Measurements from ENCODE around the gene HS6ST3.

GRCh38 chr13:96686286-96686685 lies 596.4 kb downstream of the HS6ST3 start:
- no peak for TF ChIP-seq SMAD3 (CRISPR knock-in tag; IDR thresholded peaks at IDR 0.05; ENCODE audit: borderline replicate concordance)
- TF ChIP-seq ARID4B (CRISPR knock-in tag; IDR thresholded peaks at IDR 0.05; ENCODE audit: borderline replicate concordance) = no peak
- no peak for TF ChIP-seq TCF7 (CRISPR knock-in tag; IDR thresholded peaks at IDR 0.05; ENCODE audit: low read depth)
- TF ChIP-seq ZSCAN18 (CRISPR knock-in tag; IDR thresholded peaks at IDR 0.05) = no peak
- TF ChIP-seq E2F5 (CRISPR knock-in tag; IDR thresholded peaks at IDR 0.05) = no peak
- no peak for TF ChIP-seq FOXK1 (CRISPR knock-in tag; IDR thresholded peaks at IDR 0.05)
- TF ChIP-seq CREM (CRISPR knock-in tag; IDR thresholded peaks at IDR 0.05) = no peak
- no peak for TF ChIP-seq FOXJ3 (CRISPR knock-in tag; IDR thresholded peaks at IDR 0.05; ENCODE audit: borderline replicate concordance)

Measured in WTC11 (cell line).